Posterior cingulate gyrus (tissue), 11 donors: ENCODE data around the gene PC.
"Not testable (repeated sequence)": the region's sequence is repeated elsewhere in the genome, so short reads cannot be mapped to it uniquely, and the experiment has no call there.

Experiments used
- DNase-seq, 10 donors: peaks; one replicate each; pipeline versions ENCODE4 v3.0.0 to v3.0.0-alpha.2; 2020 to 2021; ENCODE audit warnings: mixed read lengths in 3 of 10
- intact Hi-C: fragments of 100-400 bp; cut with DNase I; formaldehyde crosslinking; loops from one replicate; pipeline ENCODE4 v1.15.1; 2023

PC gene

DNA sequence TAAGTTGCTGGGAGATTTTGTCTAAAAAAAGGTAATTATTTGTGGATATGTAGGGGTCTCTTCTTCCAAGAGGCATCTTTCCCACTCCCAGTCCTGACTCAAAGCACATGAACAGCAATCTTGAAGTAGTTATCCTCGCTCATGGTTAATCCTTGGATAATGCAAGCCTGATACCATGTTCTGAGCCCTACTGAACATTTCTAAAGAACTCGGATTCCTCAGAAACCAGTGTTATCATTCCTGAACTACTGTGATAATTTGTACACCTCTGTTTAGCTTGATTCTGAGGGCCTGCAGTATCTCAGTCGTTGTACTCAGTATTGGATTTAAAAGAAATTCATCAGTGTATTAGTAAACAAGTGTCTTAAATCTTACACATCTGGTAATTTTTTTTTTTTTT is 137.3 kb downstream of the PC start:
- intact Hi-C loops, result no loop called here

DNA sequence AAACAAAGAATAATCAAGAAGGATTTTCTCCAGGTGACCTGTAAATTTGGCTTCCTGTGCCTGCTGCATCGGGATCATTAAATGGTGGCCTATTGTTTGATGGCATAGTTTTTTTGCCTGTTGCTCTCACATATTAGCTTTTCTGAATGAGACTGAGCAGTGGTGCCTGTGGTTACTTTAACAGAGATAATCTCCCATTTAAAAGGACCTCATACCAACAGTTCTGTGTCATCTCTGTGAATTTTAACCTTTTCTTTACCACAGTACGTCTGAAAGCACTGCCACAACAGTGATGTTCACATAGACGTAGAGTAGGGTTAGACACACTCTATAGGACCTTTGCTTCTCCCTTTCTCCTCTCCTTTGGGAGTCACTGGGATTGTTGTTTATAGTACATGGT is 137.8 kb downstream of the PC start:
- no peak for DNase-seq
- intact Hi-C loops, result no loop called here

More for the DNA sequence above, 137.3 kb downstream of the PC start:
- no peak for DNase-seq

DNA sequence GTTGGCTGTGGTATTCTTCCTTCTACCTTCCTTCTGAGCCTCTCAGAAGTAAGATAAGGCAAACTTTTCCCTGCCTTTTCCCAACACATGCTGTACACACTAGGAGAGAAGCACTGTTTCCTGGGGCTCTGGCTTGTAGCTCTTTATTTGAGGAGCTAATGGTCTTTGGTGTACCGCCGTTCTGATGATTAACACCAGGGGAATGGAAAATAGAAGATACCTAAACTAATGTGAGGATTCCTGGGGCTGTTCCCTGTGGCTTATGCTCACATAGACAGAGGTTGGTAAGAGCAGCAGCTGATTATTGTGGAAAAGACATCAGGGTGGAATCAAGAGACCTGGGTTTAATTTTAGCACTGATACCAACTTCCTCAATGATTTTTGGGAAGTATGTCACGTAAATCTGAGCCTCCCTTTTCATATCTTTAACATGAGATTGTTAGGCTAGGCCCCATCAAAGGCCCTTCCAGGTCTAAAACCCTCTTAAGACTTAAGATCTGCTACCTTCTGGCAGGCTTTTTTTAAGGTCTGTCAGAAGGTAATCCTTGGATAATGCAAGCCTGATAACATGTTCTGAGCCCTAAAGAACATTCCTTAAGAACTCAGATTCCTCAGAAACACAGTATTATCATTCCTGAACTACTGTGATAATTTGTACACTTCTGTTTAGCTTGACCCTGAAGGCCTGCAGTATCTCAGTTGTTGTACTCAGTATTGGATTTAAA is 139.8 kb downstream of the PC start:
- no peak for DNase-seq
- intact Hi-C loops, result no loop called here

DNA sequence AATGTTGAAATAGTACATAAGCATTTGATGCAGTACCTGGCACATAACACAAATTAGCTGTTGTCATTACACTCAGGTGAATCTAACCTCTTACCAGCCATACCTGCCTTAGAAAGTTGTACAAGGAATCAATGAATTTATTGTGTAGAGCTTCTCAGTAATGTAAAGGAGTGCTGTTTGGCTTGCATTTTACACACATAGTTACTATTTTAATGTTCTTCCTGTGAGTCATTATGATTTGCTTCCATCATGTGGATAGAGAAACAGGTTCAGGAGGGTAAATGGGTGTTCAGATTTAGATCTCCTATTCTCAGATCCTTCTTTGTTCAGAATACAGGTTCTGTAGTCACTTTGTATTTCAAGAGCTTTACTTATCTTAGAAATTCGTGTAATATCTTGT is 142.5 kb downstream of the PC start:
- intact Hi-C loops, result no loop called here

DNA sequence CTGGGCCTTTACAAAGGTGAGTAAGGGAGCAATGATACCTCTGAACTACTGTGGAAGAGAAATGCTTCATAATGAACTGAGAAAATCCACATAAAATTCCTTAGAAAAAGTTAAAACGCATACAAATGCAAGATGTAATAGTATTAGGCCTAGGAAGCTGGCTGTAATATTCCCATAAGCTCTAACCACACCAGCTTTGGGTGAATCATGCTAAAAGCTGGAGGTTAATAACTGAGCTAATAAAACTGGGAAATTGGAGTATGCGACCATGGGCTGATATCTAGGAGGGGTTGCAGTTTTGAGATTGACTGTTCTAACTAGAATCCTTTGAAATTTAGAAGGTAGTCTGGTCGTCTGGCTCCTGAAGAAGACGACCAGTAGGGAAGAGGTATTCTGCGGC is 143.5 kb downstream of the PC start:
- intact Hi-C loops, result no loop called here
- no peak for DNase-seq

More for the DNA sequence above, 142.5 kb downstream of the PC start:
- no peak for DNase-seq

DNA sequence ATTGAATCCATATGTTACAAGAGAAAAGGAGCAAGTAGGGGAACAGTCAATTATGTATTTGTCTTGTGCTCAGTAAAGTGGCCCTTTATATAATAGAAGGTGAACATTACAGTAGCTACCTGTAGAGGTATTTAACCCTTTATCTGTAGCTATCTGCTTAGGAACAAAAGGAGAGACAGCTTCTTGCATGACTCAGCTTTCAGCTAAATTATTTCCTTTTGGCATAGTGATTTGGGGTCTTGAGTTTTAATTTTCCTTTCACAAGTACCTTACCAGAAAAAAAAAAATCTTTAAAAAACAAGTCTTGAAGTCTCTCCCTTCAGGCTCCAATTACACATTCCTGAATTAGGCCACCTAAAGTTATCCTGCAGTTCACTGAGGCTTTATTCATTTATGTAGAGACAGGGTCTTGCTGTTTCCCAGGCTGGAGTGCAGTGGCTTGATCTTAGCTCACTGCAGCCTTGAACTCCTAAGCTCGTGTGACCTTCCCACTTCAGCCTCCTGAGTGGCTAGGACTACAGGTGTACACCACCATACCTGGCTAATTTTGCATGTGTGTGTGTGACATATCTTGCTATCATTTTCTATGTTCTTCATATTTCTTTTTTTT is 147.5 kb downstream of the PC start:
- intact Hi-C loops, result no loop called here
- DNase-seq, result no peak

DNA sequence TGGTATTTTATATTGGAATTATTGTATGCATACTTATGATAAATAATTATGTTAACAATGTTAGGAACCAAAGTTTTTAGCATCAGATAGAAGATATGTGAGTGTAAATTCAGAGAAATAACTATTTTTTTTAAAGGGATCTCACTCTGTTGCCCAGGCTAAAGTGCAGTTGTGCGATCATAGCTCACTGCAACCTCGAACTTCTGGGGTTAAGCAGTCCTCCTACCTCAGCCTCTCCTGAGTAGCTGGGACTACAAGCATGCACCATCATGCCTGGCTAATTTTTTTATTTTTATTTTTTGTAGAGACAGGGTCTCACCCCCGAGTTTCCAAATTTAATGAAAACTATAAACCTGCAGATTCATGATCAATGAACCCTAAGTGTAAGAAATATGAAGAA is 148.6 kb downstream of the PC start:
- no peak for DNase-seq
- intact Hi-C loops, result no loop called here

DNA sequence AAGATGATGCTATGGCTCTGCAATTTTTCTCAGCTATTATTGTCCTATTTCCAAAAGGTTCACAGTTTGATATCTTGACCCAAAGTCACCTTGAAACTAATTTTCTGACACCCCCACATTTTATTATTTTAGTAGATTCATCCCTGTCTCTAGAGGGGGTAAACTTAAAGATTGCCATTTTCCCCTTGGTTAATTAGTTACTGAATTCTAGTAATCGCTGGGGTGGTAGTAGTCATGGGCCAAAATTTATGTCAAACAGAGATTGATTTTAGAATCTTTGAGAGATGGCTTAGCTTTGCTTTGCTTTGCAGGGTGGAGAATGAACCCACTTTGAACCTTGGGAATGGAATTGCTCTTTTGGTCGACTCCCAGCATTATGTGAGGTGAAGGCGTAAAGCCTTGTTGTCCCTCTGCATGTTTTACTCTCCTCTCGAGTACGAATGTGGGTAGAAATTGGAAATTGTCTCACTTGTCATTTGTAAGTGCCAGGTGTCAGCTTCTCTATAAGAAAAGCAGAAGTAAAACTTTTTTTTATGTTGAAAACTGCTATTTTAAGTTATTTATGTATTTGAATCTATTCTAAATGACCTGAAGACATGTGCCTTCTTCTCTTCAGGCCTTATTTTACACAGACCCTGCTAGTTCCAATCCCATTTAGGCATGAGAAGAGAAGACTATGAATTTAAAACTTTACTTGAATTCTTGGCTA is 157.3 kb downstream of the PC start:
- intact Hi-C loops, result no loop called here
- DNase-seq, result no peak

DNA sequence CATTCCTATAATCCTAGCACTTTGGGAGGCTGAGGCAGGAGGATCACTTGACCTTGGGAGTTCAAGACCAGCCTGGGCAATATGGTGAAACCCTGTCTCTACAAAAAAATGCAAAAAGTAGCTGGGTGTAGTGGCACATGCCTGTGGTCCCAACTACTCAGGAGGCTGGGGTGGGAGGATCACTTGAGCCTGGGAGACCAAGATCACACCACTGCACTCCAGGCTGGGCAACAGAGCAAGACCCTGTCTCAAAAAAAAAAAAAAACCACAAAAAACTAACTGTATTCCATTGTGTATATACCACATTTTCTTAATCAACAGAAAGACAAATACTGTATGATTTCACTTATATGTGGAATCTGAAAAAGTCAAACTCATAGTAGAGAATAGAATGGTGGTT is 158.4 kb downstream of the PC start:
- DNase-seq, intact Hi-C loops: not testable (repeated sequence)
